Ascending aorta (tissue), 2 donors: ENCODE measurements around the gene ALX1. TPM values are rescaled to one million over a fixed set of nuclear protein-coding genes. Genes with fewer than 3 reads are reported as not detected.

ENCODE experiments used
- DNase-seq, 2 donors: peaks; one replicate each; pipeline ENCODE4 v3.0.0-alpha.2; 2019; ENCODE audit warnings: low spot score in 2 of 2
- H3K27ac ChIP-seq, 2 donors: fragments of 200-600 bp; sonication (generic); one replicate each; pipeline ENCODE4 v1.5.1; 2016 to 2017; ENCODE audit warnings: mild to moderate bottlenecking in 1 of 2
- H3K27me3 ChIP-seq: fragments of 200-600 bp; sonication (generic); one replicate; pipeline ENCODE4 v1.5.1; 2017
- H3K36me3 ChIP-seq, 2 donors: fragments of 200-600 bp; sonication (generic); one replicate each; pipeline ENCODE4 v1.5.1; 2016
- H3K4me1 ChIP-seq, 2 donors: fragments of 200-600 bp; sonication (generic); one replicate each; pipeline ENCODE4 v1.5.1; 2016 to 2017; ENCODE audit warnings: mild to moderate bottlenecking in 1 of 2
- H3K4me3 ChIP-seq, 2 donors: fragments of 200-600 bp; sonication (generic); one replicate each; pipeline ENCODE4 v1.5.1; 2016 to 2017; ENCODE audit warnings: mild to moderate bottlenecking in 1 of 2
- H3K9me3 ChIP-seq, 2 donors: fragments of 200-600 bp; sonication (generic); one replicate each; pipeline ENCODE4 v1.5.1; 2016
- CTCF ChIP-seq, 3 experiments: fragments of 200-600 bp in 2 of 3; fragments of 450-650 bp in 1 of 3; sonication (generic) in 2 of 3; IDR thresholded peaks; one replicate each; pipeline ENCODE4 v1.5.1; 2016 to 2019; ENCODE audit warnings: antibody characterized with exemption in 3 of 3, mild to moderate bottlenecking in 1 of 3, moderate library complexity in 1 of 3
- intact Hi-C: fragments of 100-400 bp; cut with DNase I; formaldehyde crosslinking; loops from one replicate; pipeline ENCODE4 v1.15.1; 2023
- total RNA-seq: library from RNA; depleted of rRNA; stranded (reverse); fragments of >200 nt; gene quantifications from one replicate; pipeline ENCODE4 v1.1.0, GENCODE V29; 2016

ALX1 gene
- total RNA-seq, 1 donor from 2014 or later = not detected

- Histone ChIP-seq H3K9me3 (no peaks in the 10 kb centered on the region), H3K4me1 (no peaks in the 10 kb centered on the region), H3K36me3 (no peaks in the 10 kb centered on the region), H3K27ac (no peak overlapping the region), H3K27me3 (no peaks in the 10 kb centered on the region), H3K4me3 (no peak overlapping the region)
- intact Hi-C loops = no loop called here
- DNase-seq = no peak
- TF ChIP-seq CTCF (IDR thresholded peaks at IDR 0.05) = no peak
Observed at GRCh38 chr12:85260447-85260846, 19.6 kb upstream of the ALX1 start.

GRCh38 chr12:85260896-85261295 is 19.1 kb upstream of the ALX1 start:
- TF ChIP-seq CTCF (IDR thresholded peaks at IDR 0.05) = no peak
- Histone ChIP-seq H3K27ac (no peak overlapping the region), H3K36me3 (no peaks in the 10 kb centered on the region), H3K4me1 (no peaks in the 10 kb centered on the region), H3K27me3 (no peaks in the 10 kb centered on the region), H3K9me3 (no peaks in the 10 kb centered on the region), H3K4me3 (no peak overlapping the region)
- intact Hi-C loops = no loop called here
- no peak for DNase-seq

- no peak overlapping the region for H3K4me3 ChIP-seq
- no peak for TF ChIP-seq CTCF (IDR thresholded peaks at IDR 0.05)
- no peak for DNase-seq
- H3K27ac ChIP-seq = no peak overlapping the region
- intact Hi-C loops = no loop called here
- H3K9me3 ChIP-seq = no peaks in the 10 kb centered on the region
- no peaks in the 10 kb centered on the region for H3K4me1 ChIP-seq
- H3K27me3 ChIP-seq = no peaks in the 10 kb centered on the region
- H3K36me3 ChIP-seq = no peaks in the 10 kb centered on the region
Observed at GRCh38 chr12:85266356-85266755, 13.7 kb upstream of the ALX1 start.

GRCh38 chr12:85273381-85274314 is 6.4 kb upstream of the ALX1 start:
- TF ChIP-seq CTCF (IDR thresholded peaks at IDR 0.05) = no peak
- intact Hi-C loops = no loop called here
- no peak overlapping the region for H3K27ac ChIP-seq
- H3K4me1 ChIP-seq = no peaks in the 10 kb centered on the region
- H3K27me3 ChIP-seq = peaks cover 7% of the 10 kb centered on the region
- peak overlapping the region in 1 of 2 donors; percentile 2 for H3K4me3 ChIP-seq
- DNase-seq = no peak
- peaks cover 0 to 6% of the 10 kb centered on the region in 2 donors for H3K9me3 ChIP-seq
- H3K36me3 ChIP-seq = no peaks in the 10 kb centered on the region

GRCh38 chr12:85274315-85274651 is 5.7 kb upstream of the ALX1 start:
- no peaks in the 10 kb centered on the region for H3K4me1 ChIP-seq
- no peak overlapping the region for H3K27ac ChIP-seq
- peaks cover 0 to 12% of the 10 kb centered on the region in 2 donors for H3K9me3 ChIP-seq
- H3K27me3 ChIP-seq = peaks cover 9% of the 10 kb centered on the region
- intact Hi-C loops = no loop called here
- H3K36me3 ChIP-seq = no peaks in the 10 kb centered on the region
- no peak for DNase-seq
- TF ChIP-seq CTCF (IDR thresholded peaks at IDR 0.05) = no peak
- no peak overlapping the region for H3K4me3 ChIP-seq
